ENCODE measurements around the gene GABBR2.
"Not testable (repeated sequence)": the region's sequence is repeated elsewhere in the genome, so short reads cannot be mapped to it uniquely, and the experiment has no call there.

Gene GABBR2

GRCh38 chr9:98275159-98275558 lies 433.6 kb downstream of the GABBR2 start:
- H3K9me3 Mint-ChIP-seq, result no peaks in the 10 kb centered on the region
- H3K4me3 Mint-ChIP-seq, result no peak overlapping the region
- no peak for DNase-seq
- no peaks in the 10 kb centered on the region for H3K36me3 Mint-ChIP-seq (ENCODE audit: low read depth)
- no peak overlapping the region for H3K27ac Mint-ChIP-seq
- no peaks in the 10 kb centered on the region for H3K4me1 Mint-ChIP-seq (ENCODE audit: low read depth)
- H3K27me3 Mint-ChIP-seq, result peaks cover 21% of the 10 kb centered on the region

- H3K4me3 Mint-ChIP-seq, result no peak overlapping the region
- H3K27ac Mint-ChIP-seq, result no peak overlapping the region
- H3K4me1 Mint-ChIP-seq (ENCODE audit: low read depth), result no peaks in the 10 kb centered on the region
- peaks cover 19% of the 10 kb centered on the region for H3K27me3 Mint-ChIP-seq
- no peak for DNase-seq
- no peaks in the 10 kb centered on the region for H3K9me3 Mint-ChIP-seq
- H3K36me3 Mint-ChIP-seq (ENCODE audit: low read depth), result no peaks in the 10 kb centered on the region
Observed at GRCh38 chr9:98272083-98272482, 436.7 kb downstream of the GABBR2 start.

- Mint-ChIP-seq H3K36me3 (ENCODE audit: low read depth) (no peaks in the 10 kb centered on the region), H3K27me3 (peaks cover 16% of the 10 kb centered on the region)
- no peak for DNase-seq
Observed at GRCh38 chr9:98271479-98271878, 437.3 kb downstream of the GABBR2 start.

GRCh38 chr9:98270284-98270683 lies 438.5 kb downstream of the GABBR2 start:
- DNase-seq; H3K27ac Mint-ChIP-seq; H3K36me3 Mint-ChIP-seq (ENCODE audit: low read depth): not testable (repeated sequence)

More at GRCh38 chr9:98271479-98271878, 437.3 kb downstream of the GABBR2 start:
- Mint-ChIP-seq H3K4me3 (no peak overlapping the region), H3K4me1 (ENCODE audit: low read depth) (no peaks in the 10 kb centered on the region), H3K9me3 (no peaks in the 10 kb centered on the region), H3K27ac (no peak overlapping the region)

GRCh38 chr9:98269652-98270051 lies 439.1 kb downstream of the GABBR2 start:
- H3K4me1 Mint-ChIP-seq (ENCODE audit: low read depth); H3K27me3 Mint-ChIP-seq; H3K36me3 Mint-ChIP-seq (ENCODE audit: low read depth); H3K9me3 Mint-ChIP-seq; H3K27ac Mint-ChIP-seq; DNase-seq; H3K4me3 Mint-ChIP-seq: not testable (repeated sequence)

More at GRCh38 chr9:98270284-98270683, 438.5 kb downstream of the GABBR2 start:
- H3K27me3 Mint-ChIP-seq, result peaks cover 13% of the 10 kb centered on the region
- H3K4me3 Mint-ChIP-seq; H3K9me3 Mint-ChIP-seq; H3K4me1 Mint-ChIP-seq (ENCODE audit: low read depth): not testable (repeated sequence)

- not testable (repeated sequence) for H3K9me3 Mint-ChIP-seq; H3K4me3 Mint-ChIP-seq; H3K27me3 Mint-ChIP-seq; DNase-seq; H3K27ac Mint-ChIP-seq; H3K4me1 Mint-ChIP-seq (ENCODE audit: low read depth); H3K36me3 Mint-ChIP-seq (ENCODE audit: low read depth)
Observed at GRCh38 chr9:98267556-98267955, 441.2 kb downstream of the GABBR2 start.

GRCh38 chr9:98264516-98264915 lies 444.2 kb downstream of the GABBR2 start:
- Mint-ChIP-seq H3K36me3 (ENCODE audit: low read depth) (no peaks in the 10 kb centered on the region), H3K4me3 (no peak overlapping the region), H3K4me1 (ENCODE audit: low read depth) (no peaks in the 10 kb centered on the region), H3K27ac (no peak overlapping the region), H3K27me3 (peaks cover under 1% of the 10 kb centered on the region), H3K9me3 (no peaks in the 10 kb centered on the region)
- no peak for DNase-seq

GRCh38 chr9:98263482-98264357 lies 445.0 kb downstream of the GABBR2 start:
- H3K4me1 Mint-ChIP-seq (ENCODE audit: low read depth), result no peaks in the 10 kb centered on the region
- no peaks in the 10 kb centered on the region for H3K27me3 Mint-ChIP-seq
- H3K4me3 Mint-ChIP-seq, result no peak overlapping the region
- peak; percentile 81 for DNase-seq
- no peaks in the 10 kb centered on the region for H3K9me3 Mint-ChIP-seq
- no peaks in the 10 kb centered on the region for H3K36me3 Mint-ChIP-seq (ENCODE audit: low read depth)
- H3K27ac Mint-ChIP-seq, result no peak overlapping the region

- Mint-ChIP-seq H3K4me3 (no peak overlapping the region), H3K27me3 (no peaks in the 10 kb centered on the region), H3K27ac (no peak overlapping the region), H3K36me3 (ENCODE audit: low read depth) (no peaks in the 10 kb centered on the region), H3K9me3 (no peaks in the 10 kb centered on the region), H3K4me1 (ENCODE audit: low read depth) (no peaks in the 10 kb centered on the region)
- DNase-seq, result no peak
Observed at GRCh38 chr9:98263080-98263479, 445.7 kb downstream of the GABBR2 start.

- DNase-seq, result no peak
- no peaks in the 10 kb centered on the region for H3K36me3 Mint-ChIP-seq (ENCODE audit: low read depth)
- H3K4me1 Mint-ChIP-seq (ENCODE audit: low read depth), result no peaks in the 10 kb centered on the region
- H3K27me3 Mint-ChIP-seq, result no peaks in the 10 kb centered on the region
- H3K9me3 Mint-ChIP-seq, result no peaks in the 10 kb centered on the region
- no peak overlapping the region for H3K4me3 Mint-ChIP-seq
- H3K27ac Mint-ChIP-seq, result no peak overlapping the region
Observed at GRCh38 chr9:98262056-98262455, 446.7 kb downstream of the GABBR2 start.

- H3K27ac Mint-ChIP-seq, result no peak overlapping the region
- no peaks in the 10 kb centered on the region for H3K27me3 Mint-ChIP-seq
- no peak for DNase-seq
- no peaks in the 10 kb centered on the region for H3K9me3 Mint-ChIP-seq
- H3K4me1 Mint-ChIP-seq (ENCODE audit: low read depth), result peaks cover 5% of the 10 kb centered on the region
- peaks cover 10% of the 10 kb centered on the region for H3K36me3 Mint-ChIP-seq (ENCODE audit: low read depth)
- H3K4me3 Mint-ChIP-seq, result no peak overlapping the region
Observed at GRCh38 chr9:98260635-98261034, 448.1 kb downstream of the GABBR2 start.

- Mint-ChIP-seq H3K36me3 (ENCODE audit: low read depth) (peaks cover 10% of the 10 kb centered on the region), H3K27me3 (no peaks in the 10 kb centered on the region), H3K27ac (no peak overlapping the region), H3K4me3 (no peak overlapping the region), H3K4me1 (ENCODE audit: low read depth) (peaks cover 9% of the 10 kb centered on the region), H3K9me3 (no peaks in the 10 kb centered on the region)
- DNase-seq, result no peak
Observed at GRCh38 chr9:98259791-98260190, 448.9 kb downstream of the GABBR2 start.

- H3K9me3 Mint-ChIP-seq, result no peaks in the 10 kb centered on the region
- H3K4me3 Mint-ChIP-seq, result peak overlapping the region; percentile 93
- peaks cover 26% of the 10 kb centered on the region for H3K4me1 Mint-ChIP-seq (ENCODE audit: low read depth)
- no peaks in the 10 kb centered on the region for H3K27me3 Mint-ChIP-seq
- peak; percentile 43 for DNase-seq
- H3K27ac Mint-ChIP-seq, result peak overlapping the region; percentile 99
- H3K36me3 Mint-ChIP-seq (ENCODE audit: low read depth), result peaks cover 10% of the 10 kb centered on the region
Observed at GRCh38 chr9:98256756-98257155, 452.0 kb downstream of the GABBR2 start.

GRCh38 chr9:98255578-98256296 lies 453.0 kb downstream of the GABBR2 start, which contains the start of gene TBC1D2:
Gene TBC1D2 (minus strand): TSS chr9:98255649. CDS start chr9:98255541, 108 bp downstream.
- peak within 1 kb of the TSS; percentile 99 for H3K27ac Mint-ChIP-seq
- H3K9me3 Mint-ChIP-seq, result no peaks in the 10 kb centered on the region
- DNase-seq, result peak; percentile 99
- peak within 1 kb of the TSS; percentile 93 for H3K4me3 Mint-ChIP-seq
- H3K4me1 Mint-ChIP-seq (ENCODE audit: low read depth), result peaks cover 26% of the 10 kb centered on the region
- peaks cover 12% of the 10 kb centered on the region for H3K36me3 Mint-ChIP-seq (ENCODE audit: low read depth)
- no peaks in the 10 kb centered on the region for H3K27me3 Mint-ChIP-seq

GRCh38 chr9:98255061-98255577 lies 453.6 kb downstream of the GABBR2 start:
- peak overlapping the region; percentile 59 for H3K27ac Mint-ChIP-seq

More at GRCh38 chr9:98255061-98255577, 453.6 kb downstream of the GABBR2 start:
- Mint-ChIP-seq H3K4me3 (peak overlapping the region; percentile 93), H3K36me3 (ENCODE audit: low read depth) (peaks cover 12% of the 10 kb centered on the region), H3K27me3 (no peaks in the 10 kb centered on the region), H3K9me3 (no peaks in the 10 kb centered on the region), H3K4me1 (ENCODE audit: low read depth) (peaks cover 26% of the 10 kb centered on the region)
- no peak for DNase-seq

Data from activated T-cell treated with anti-CD3 and anti-CD28 coated beads, Interleukin-2, amount 50 U/mL, for 24 hours (primary cell).